ENCODE measurements around the gene MAP4K2. TPM values are rescaled to one million over a fixed set of nuclear protein-coding genes. Genes with fewer than 3 reads are reported as not detected.
A peak's percentile ranks its signal among the peaks of the same experiment; 100 is the strongest.

MAP4K2 gene
- total RNA-seq, 4 donors from 2014 or later = 3.6 to 9.0 (median 6.1) TPM

DNA sequence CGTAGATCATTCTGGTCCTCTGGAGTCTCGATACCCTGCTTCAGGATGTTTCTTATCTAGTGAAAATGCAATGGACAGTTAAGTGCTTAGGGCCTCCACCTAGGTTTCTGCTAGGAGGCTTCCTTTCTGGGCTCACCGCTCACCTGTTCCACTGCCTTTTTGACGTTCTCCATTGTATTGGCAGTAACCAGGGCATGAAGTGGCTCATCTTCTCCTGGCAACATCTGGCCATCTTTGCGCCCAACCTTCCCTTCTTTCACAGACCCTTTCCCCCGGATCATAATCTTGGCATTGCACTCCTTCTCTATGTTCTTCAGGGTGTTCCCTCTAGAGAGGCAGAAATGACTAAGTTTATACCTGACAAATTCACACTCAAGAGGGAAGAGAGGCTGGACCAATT, 33.7 kb downstream of the MAP4K2 start:
- H3K36me3 ChIP-seq = peaks cover 78 to 100% (median 80%) of the 10 kb centered on the region in 3 donors
- H3K4me3 ChIP-seq = no peak overlapping the region
- no peak overlapping the region for H3K27ac ChIP-seq
- TF ChIP-seq, protein P1, sequence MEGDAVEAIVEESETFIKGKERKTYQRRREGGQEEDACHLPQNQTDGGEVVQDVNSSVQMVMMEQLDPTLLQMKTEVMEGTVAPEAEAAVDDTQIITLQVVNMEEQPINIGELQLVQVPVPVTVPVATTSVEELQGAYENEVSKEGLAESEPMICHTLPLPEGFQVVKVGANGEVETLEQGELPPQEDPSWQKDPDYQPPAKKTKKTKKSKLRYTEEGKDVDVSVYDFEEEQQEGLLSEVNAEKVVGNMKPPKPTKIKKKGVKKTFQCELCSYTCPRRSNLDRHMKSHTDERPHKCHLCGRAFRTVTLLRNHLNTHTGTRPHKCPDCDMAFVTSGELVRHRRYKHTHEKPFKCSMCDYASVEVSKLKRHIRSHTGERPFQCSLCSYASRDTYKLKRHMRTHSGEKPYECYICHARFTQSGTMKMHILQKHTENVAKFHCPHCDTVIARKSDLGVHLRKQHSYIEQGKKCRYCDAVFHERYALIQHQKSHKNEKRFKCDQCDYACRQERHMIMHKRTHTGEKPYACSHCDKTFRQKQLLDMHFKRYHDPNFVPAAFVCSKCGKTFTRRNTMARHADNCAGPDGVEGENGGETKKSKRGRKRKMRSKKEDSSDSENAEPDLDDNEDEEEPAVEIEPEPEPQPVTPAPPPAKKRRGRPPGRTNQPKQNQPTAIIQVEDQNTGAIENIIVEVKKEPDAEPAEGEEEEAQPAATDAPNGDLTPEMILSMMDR (IDR thresholded peaks at IDR 0.05) = no peak
- TF ChIP-seq POLR2A (IDR thresholded peaks at IDR 0.05) = no peak
- 81 to 83% methylated on average over 6 of the region's 6 CpGs for WGBS, 2 donors
- intact Hi-C loops (cut with DNase I) = no loop called here
- H3K9me3 ChIP-seq = no peaks in the 10 kb centered on the region
- peaks cover under 1 to 82% (median 18%) of the 10 kb centered on the region in 3 donors for H3K4me1 ChIP-seq
- H3K27me3 ChIP-seq = no peaks in the 10 kb centered on the region
- no peak for DNase-seq

DNA sequence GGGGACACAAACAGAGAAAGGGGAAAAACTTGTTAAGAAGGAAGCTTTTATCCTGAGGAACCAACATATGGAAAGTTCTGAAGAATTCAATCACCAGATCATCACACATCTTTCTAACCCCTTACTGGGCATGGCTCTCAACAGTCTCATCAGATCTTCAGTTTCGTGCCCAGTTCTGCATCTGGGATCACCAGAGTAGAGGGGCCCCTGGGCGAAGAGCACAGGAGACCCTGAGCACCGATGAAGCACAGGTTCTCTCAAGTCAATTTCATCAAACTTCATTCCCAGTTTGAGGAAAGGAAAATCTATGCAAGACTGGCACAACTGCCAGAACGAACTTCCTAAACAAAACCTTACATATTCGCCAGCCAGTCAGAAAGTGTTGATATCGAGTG, 34.7 kb downstream of the MAP4K2 start:
- intact Hi-C loops (cut with DNase I) = no loop called here
- peaks cover 11 to 82% (median 27%) of the 10 kb centered on the region in 3 donors for H3K4me1 ChIP-seq
- H3K4me3 ChIP-seq = no peak overlapping the region
- H3K27me3 ChIP-seq = no peaks in the 10 kb centered on the region
- no peak for TF ChIP-seq POLR2A (IDR thresholded peaks at IDR 0.05)
- TF ChIP-seq, protein P1 (IDR thresholded peaks at IDR 0.05) = no peak
- DNase-seq = no peak
- no peaks in the 10 kb centered on the region for H3K9me3 ChIP-seq
- WGBS, 2 donors = 82 to 84% methylated on average over 6 of the region's 6 CpGs
- H3K27ac ChIP-seq = peak overlapping the region in 3 of 4 donors; percentile 2 to 72 (median 66)
- peaks cover 84 to 100% (median 85%) of the 10 kb centered on the region in 3 donors for H3K36me3 ChIP-seq

DNA sequence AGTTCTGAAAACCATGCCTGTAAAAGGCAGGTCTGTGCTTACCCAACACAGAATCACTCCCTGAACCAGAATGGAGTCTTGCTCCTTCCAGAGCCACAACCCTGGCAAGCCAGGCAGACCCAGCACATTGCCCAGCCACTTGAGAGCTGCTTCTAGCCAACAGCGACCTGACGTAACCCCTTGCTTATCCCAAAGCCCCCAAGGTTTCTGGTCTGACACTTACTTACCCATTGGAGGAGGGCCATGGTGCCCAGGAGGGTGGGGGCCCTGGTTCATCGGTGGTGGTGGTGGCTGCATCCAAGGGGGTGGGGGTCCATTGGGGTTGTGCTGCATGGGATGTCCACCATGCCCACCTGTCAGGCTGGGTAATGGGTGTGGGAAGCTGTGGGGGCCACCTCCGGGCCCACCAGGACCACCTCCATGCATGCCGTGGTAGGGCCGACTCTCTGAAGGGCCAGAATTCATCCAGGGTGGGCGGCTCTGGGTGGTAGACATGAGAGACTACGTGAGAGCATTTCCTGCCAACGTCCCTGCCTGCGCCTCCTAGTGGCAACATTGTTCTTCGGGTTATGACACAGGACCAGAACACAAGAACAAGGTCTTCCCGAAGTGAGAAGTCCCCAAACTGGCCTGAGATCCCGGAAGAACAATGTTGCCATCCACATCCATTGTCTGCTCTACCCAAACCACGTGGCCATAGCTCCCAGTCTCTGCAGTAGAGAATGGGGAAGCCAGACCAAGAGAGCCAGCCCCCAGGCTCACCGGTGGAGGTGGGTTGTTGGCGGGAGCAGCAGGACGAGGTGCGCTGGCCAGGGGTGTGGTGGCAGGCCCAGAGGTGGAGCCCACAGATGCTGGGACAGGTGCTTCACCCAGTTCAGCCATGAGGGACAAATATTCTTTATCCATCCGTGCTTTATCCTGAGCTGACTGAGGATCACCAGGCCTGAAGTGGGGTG, 35.4 kb downstream of the MAP4K2 start:
- Histone ChIP-seq H3K27me3 (no peaks in the 10 kb centered on the region), H3K27ac (peak overlapping the region; percentile 2 to 72 (median 52)), H3K4me3 (no peak overlapping the region), H3K9me3 (no peaks in the 10 kb centered on the region), H3K36me3 (peaks cover 78 to 100% (median 83%) of the 10 kb centered on the region in 3 donors), H3K4me1 (peaks cover 17 to 82% (median 30%) of the 10 kb centered on the region in 3 donors)
- TF ChIP-seq POLR2A (IDR thresholded peaks at IDR 0.05) = no peak
- TF ChIP-seq, protein P1 (IDR thresholded peaks at IDR 0.05) = peak; percentile 64 to 84 (median 74)
- 47 to 60% methylated on average over 2 to 7 of the region's 19 CpGs for WGBS, 2 donors
- no peak for DNase-seq
- intact Hi-C loops (cut with DNase I) = no loop called here

DNA sequence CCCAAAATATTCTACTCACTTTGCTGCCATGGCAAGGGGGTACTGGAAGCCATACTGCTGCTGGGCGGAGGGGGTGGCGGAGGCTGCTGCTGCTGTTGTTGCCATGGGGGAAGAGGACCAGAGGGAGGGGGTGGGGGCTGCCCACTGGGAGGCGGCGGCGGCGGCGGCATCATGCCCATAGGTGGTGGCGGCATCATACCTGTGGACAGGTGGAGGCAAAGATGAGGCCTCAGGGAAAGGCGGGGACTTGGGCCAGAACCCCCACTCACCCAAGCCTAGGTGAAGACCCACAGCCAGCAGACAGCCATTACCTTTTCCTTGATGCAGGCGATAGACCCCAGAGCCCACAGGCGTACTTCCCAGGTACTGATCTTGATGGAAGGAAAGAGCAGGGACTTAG, 36.1 kb downstream of the MAP4K2 start:
- Histone ChIP-seq H3K9me3 (no peaks in the 10 kb centered on the region), H3K4me3 (no peak overlapping the region), H3K27ac (peak overlapping the region in 3 of 4 donors; percentile 2 to 72 (median 66)), H3K27me3 (no peaks in the 10 kb centered on the region), H3K36me3 (peaks cover 73 to 99% (median 82%) of the 10 kb centered on the region in 3 donors), H3K4me1 (peaks cover 19 to 82% (median 35%) of the 10 kb centered on the region in 3 donors)
- no peak for TF ChIP-seq POLR2A (IDR thresholded peaks at IDR 0.05)
- TF ChIP-seq, protein P1 (IDR thresholded peaks at IDR 0.05) = no peak
- intact Hi-C loops (cut with DNase I) = no loop called here
- no peak for DNase-seq
- WGBS, 2 donors = 74 to 93% methylated on average over 3 to 6 of the region's 11 CpGs
